K562 (cell line): ENCODE measurements around the gene VRK2. TPM values are rescaled to one million over a fixed set of nuclear protein-coding genes. Genes with fewer than 3 reads are reported as not detected.
"Not testable (repeated sequence)": the region's sequence is repeated elsewhere in the genome, so short reads cannot be mapped to it uniquely, and the experiment has no call there.

Experiments used
- ATAC-seq: fragments of 200-7000 bp; cut with Tn5 transposase; 3 replicates; pipeline ENCODE4 v1.9.1; 2020; ENCODE audit warnings: moderate library complexity
- BruUV-seq: library from RNA; stranded (reverse); fragments of 400-500 nt; replicated peaks from 2 replicates; lab custom pipeline; 2021; lab: Mats Ljungman, UMichigan
- CTCF ChIA-PET: fragments of 300-600 bp; formaldehyde crosslinking; extraction: SDS; loops from one replicate; lab custom pipeline; 2021; ENCODE audit warnings: low intra/inter-chr PET ratio; lab: Yijun Ruan, JAX
- POLR2A ChIA-PET: fragments of 300-600, 350-650 bp; sonication (Branson Sonifier 250); formaldehyde crosslinking; extraction: SDS; loops from one replicate; lab custom pipeline; 2021; ENCODE audit warnings: antibody characterized with exemption, inconsistent platforms; lab: Yijun Ruan, JAX
- DNase-seq, 4 experiments: peaks; one replicate each; pipeline versions ENCODE4 v3.0.0 to v3.0.0-alpha.2; 2011 to 2018; ENCODE audit warnings: low spot score in 3 of 4, mixed read lengths in 3 of 4; ENCODE audit errors: extremely low read depth in 1 of 4
- FAIRE-seq: peaks from 2 replicates; lab custom pipeline; 2011; peaks lifted over from hg19 to GRCh38; lab: Jason Lieb, UNC
- H2AFZ ChIP-seq: 2 replicates; pipeline ENCODE4 v1.6.0; 2011; ENCODE audit warnings: low read depth, low read length, control low read depth, inconsistent platforms
- H3K27ac ChIP-seq: fragments of 200-600 bp; 3 replicates; pipeline ENCODE4 v1.8.0; 2011; ENCODE audit warnings: low read depth, mild to moderate bottlenecking, control low read depth, inconsistent platforms, low read length, moderate library complexity, mixed read lengths; ENCODE audit errors: extremely low read depth
- H3K27me3 ChIP-seq, 2 experiments: fragments of 300-600 bp in 1 of 2; 2 replicates in 1 of 2; 3 replicates in 1 of 2; pipeline versions ENCODE4 v1.6.0 to v1.8.0; 2011; ENCODE audit warnings: inconsistent platforms in 2 of 2, low read length in 2 of 2, mild to moderate bottlenecking in 1 of 2, mixed read lengths in 1 of 2, moderate library complexity in 1 of 2; ENCODE audit not compliant: control insufficient read depth in 2 of 2, insufficient read depth in 2 of 2
- H3K36me3 ChIP-seq: fragments of 300-600 bp; 3 replicates; pipeline ENCODE4 v1.8.0; 2011; ENCODE audit warnings: mild to moderate bottlenecking, low read length, inconsistent platforms; ENCODE audit not compliant: control insufficient read depth, insufficient read depth
- H3K4me1 ChIP-seq, 2 experiments: fragments of 200-600 bp in 1 of 2; replicated peaks in 1 of 2; 2 replicates in 1 of 2; 3 replicates in 1 of 2; pipeline versions ENCODE4 v1.5.1 to v1.8.0; 2011; ENCODE audit warnings: inconsistent platforms in 2 of 2, low read length in 2 of 2, mild to moderate bottlenecking in 1 of 2, mixed read lengths in 1 of 2, moderate library complexity in 1 of 2; ENCODE audit not compliant: control insufficient read depth in 2 of 2, insufficient read depth in 2 of 2
- H3K4me2 ChIP-seq: 2 replicates; pipeline ENCODE4 v1.6.1; 2011; ENCODE audit warnings: low read length, control low read depth, inconsistent platforms, mixed read lengths; ENCODE audit not compliant: insufficient read depth
- H3K4me3 ChIP-seq: fragments of 200-600 bp; sonication (generic), shearing (Covaris generic); 2 replicates; pipeline ENCODE4 v1.5.1; 2016; ENCODE audit warnings: control low read depth, inconsistent platforms
- H3K79me2 ChIP-seq: fragments of 200-600 bp; 3 replicates; pipeline ENCODE4 v1.8.0; 2011; ENCODE audit warnings: low read length, inconsistent platforms; ENCODE audit not compliant: control insufficient read depth, insufficient read depth
- H3K9ac ChIP-seq, 2 experiments: 2 replicates each; pipeline versions ENCODE4 v1.6.0 to v1.6.1; 2011; ENCODE audit warnings: low read depth in 2 of 2, low read length in 2 of 2, control low read depth in 1 of 2, inconsistent platforms in 1 of 2, mild to moderate bottlenecking in 1 of 2, mixed read lengths in 1 of 2; ENCODE audit not compliant: insufficient read depth in 1 of 2
- H3K9me1 ChIP-seq: one replicate; pipeline ENCODE4 v1.6.0; 2011; ENCODE audit warnings: inconsistent platforms, mild to moderate bottlenecking, low read length, moderate library complexity; ENCODE audit not compliant: control insufficient read depth, insufficient read depth
- H3K9me3 ChIP-seq: replicated peaks from 2 replicates; pipeline ENCODE4 v1.5.1; 2011; ENCODE audit warnings: low read depth, low read length, inconsistent platforms; ENCODE audit not compliant: control insufficient read depth, insufficient read depth
- H4K20me1 ChIP-seq: replicated peaks from 2 replicates; pipeline ENCODE4 v1.6.1; 2011; ENCODE audit warnings: low read length, inconsistent platforms, mixed read lengths; ENCODE audit not compliant: control insufficient read depth, insufficient read depth
- BCOR ChIP-seq: fragments of 450-650 bp; IDR thresholded peaks from 2 replicates; pipeline ENCODE4 v1.6.1; 2016
- ETV1 ChIP-seq: fragments of 450-650 bp; conservative IDR thresholded peaks from 2 replicates; pipeline ENCODE4 v1.6.1; 2016; ENCODE audit warnings: missing genetic modification characterization, control low read depth, low read depth, missing compliant biosample characterization
- FOXM1 ChIP-seq, 2 experiments: fragments of 450-650 bp in 1 of 2; sonication (generic) in 1 of 2; formaldehyde crosslinking in 1 of 2; IDR thresholded peaks; 2 replicates each; pipeline versions ENCODE4 v1.6.1 to v1.9.0; 2017 to 2022; ENCODE audit warnings: low read depth in 2 of 2, mild to moderate bottlenecking in 2 of 2, missing genetic modification reagents in 1 of 2, moderate library complexity in 1 of 2
- KDM1A ChIP-seq, 2 experiments: fragments of 450-650 bp; IDR thresholded peaks; 2 replicates each; pipeline ENCODE4 v1.6.1; 2016; ENCODE audit warnings: mild to moderate bottlenecking in 2 of 2
- PML ChIP-seq: IDR thresholded peaks from 2 replicates; pipeline ENCODE4 v1.6.1; 2012; ENCODE audit warnings: low read length, inconsistent platforms
- ZNF146 ChIP-seq: IDR thresholded peaks from one replicate; pipeline ENCODE4 v1.6.1; 2018; ENCODE audit warnings: missing compliant biosample characterization; ENCODE audit not compliant: unreplicated experiment
- WGBS: fragments of 100-300 bp; shearing (Covaris generic); methylation state at CpG from one replicate; pipeline ENCODE4 v1.1.6; 2016; ENCODE audit warnings: low coverage, mixed read lengths; ENCODE audit not compliant: insufficient coverage; ENCODE audit errors: missing lambda C conversion rate; 5-methylcytosine and 5-hydroxymethylcytosine counted together
- in situ Hi-C: fragments of 300-500 bp; cut with MboI; formaldehyde crosslinking; loops from 4 replicates; pipeline ENCODE4 v1.15.0; 2018; ENCODE audit warnings: inconsistent platforms, mixed read lengths
- intact Hi-C: fragments of 100-400 bp; cut with micrococcal nuclease; formaldehyde crosslinking; loops from 2 replicates; pipeline ENCODE4 v1.14.2; 2022
- polyA plus RNA-seq, 8 experiments: library from polyadenylated mRNA; depleted of rRNA in 4 of 8; stranded (reverse) in 5 of 8; unstranded in 3 of 8; fragments of >200 nt; fragmentation: Nextera tagmentation in 2 of 8; fragmentation: Illumina TruSeq in 1 of 8; extraction: Ambion mirVana in 2 of 8; extraction: Trizol in 1 of 8; gene quantifications; 2 replicates each; pipeline versions ENCODE4 v1.2.1 to v1.2.3, GENCODE V29; 2011 to 2014; ENCODE audit warnings: inconsistent platforms in 1 of 8, missing spikeins in 1 of 8
- total RNA-seq, 7 experiments: library from RNA; depleted of rRNA in 6 of 7; stranded (reverse); fragments of >200 nt in 6 of 7; fragmentation: Illumina TruSeq in 2 of 7; extraction: Trizol in 2 of 7; gene quantifications; 2 replicates each; pipeline versions ENCODE4 v1.2.1 to v1.2.3, GENCODE V29; 2011 to 2021; ENCODE audit warnings: low replicate concordance in 1 of 7

The VRK2 gene
- total and polyA plus RNA-seq, 9 of the 15 experiments (the other 6 are each of a cell fraction or from before 2014, with no cell fraction given): 22.6 to 49.2 (median 36.2) TPM

DNA sequence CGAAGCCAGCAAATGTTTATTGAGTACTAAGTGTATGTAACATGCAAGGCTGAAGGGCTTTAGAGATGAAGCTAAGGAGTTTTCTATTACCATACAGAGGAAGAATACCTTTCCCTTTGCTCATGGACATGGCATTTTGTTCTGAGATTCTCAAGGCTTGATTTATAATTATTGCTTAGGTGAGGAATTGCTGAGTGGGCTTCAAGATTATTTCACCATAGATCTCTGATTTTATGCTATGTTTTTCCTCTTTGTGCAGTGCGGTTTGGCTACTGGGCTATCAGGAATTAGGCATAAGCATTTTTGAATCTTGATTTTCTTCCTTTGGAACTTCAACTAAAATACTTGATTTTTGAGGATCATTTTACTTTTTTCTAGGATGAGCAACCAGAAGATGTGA lies 42.5 kb downstream of the VRK2 start (continued):
- TF ChIP-seq PML (no peak), FOXM1 (IDR thresholded peaks at IDR 0.05; ENCODE audit: low read depth) (no peak), FOXM1 (CRISPR knock-in tag; IDR thresholded peaks at IDR 0.05; ENCODE audit: low read depth) (no peak), ETV1 (tag) (no peak)

DNA sequence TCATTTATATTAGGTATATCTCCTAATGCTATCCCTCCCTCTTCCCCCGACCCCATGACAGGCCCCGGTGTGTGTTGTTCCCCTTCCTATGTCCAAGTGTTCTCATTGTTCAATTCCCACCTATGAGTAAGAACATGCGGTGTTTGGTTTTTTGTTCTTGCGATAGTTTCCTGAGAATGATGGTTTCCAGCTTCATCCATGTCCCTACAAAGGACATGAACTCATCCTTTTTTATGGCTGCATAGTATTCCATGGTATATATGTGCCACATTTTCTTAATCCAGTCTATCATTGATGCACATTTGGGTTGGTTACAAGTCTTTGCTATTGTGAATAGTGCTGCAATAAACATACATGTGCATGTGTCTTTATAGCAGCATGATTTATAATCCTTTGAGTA lies 46.2 kb downstream of the VRK2 start:
- ATAC-seq, H4K20me1 ChIP-seq, H3K9ac ChIP-seq, POLR2A ChIA-PET, H3K27me3 ChIP-seq, BruUV-seq, H3K79me2 ChIP-seq, H3K9me3 ChIP-seq, FAIRE-seq, in situ Hi-C loops, intact Hi-C loops, CTCF ChIA-PET, H2AFZ ChIP-seq, H3K4me2 ChIP-seq, H3K9me1 ChIP-seq, H3K4me1 ChIP-seq, DNase-seq, H3K4me3 ChIP-seq, H3K27ac ChIP-seq: not testable (repeated sequence)
- TF ChIP-seq BCOR (0 out of 2 replicates have a peak, but pooled peaks have one; percentile 43), ZNF146 (CRISPR knock-in tag) (peak; percentile 72), KDM1A (IDR thresholded peaks at IDR 0.05) (peak in 1 of 2 experiments; percentile 17; a peak in 1 of 4 replicates)
- peaks cover 34% of the 10 kb centered on the region for H3K36me3 ChIP-seq
- WGBS: 87% methylated on average over 3 of the region's 4 CpGs
